SK-N-SH treated with all-trans-retinoic acid at 6 μM for 48 hours (cell line): ENCODE measurements around the gene NAIF1.
"Not testable (repeated sequence)": the region's sequence is repeated elsewhere in the genome, so short reads cannot be mapped to it uniquely, and the experiment has no call there.

Source experiments
- ATAC-seq: fragments of 200-7000 bp; cut with Tn5 transposase; 3 replicates; pipeline ENCODE4 v1.9.1; 2020; ENCODE audit warnings: mild to moderate bottlenecking, moderate library complexity
- BACH2 ChIP-seq: fragments of 250-450 bp; sonication (Bioruptor Pico); IDR thresholded peaks from 2 replicates; pipeline ENCODE4 v1.9.0; 2021; ENCODE audit warnings: mild to moderate bottlenecking, borderline replicate concordance
- CSDC2 ChIP-seq: fragments of 250-450 bp; sonication (Bioruptor Pico); IDR thresholded peaks from 2 replicates; pipeline ENCODE4 v1.5.0; 2020; ENCODE audit warnings: mild to moderate bottlenecking, moderate library complexity
- ESRRG ChIP-seq: fragments of 250-450 bp; sonication (Bioruptor Pico); IDR thresholded peaks from 2 replicates; pipeline ENCODE4 v1.6.1; 2021; ENCODE audit warnings: mild to moderate bottlenecking
- GLIS3 ChIP-seq: fragments of 250-450 bp; sonication (Bioruptor Pico); IDR thresholded peaks from 2 replicates; pipeline ENCODE4 v1.5.0; 2020; ENCODE audit warnings: mild to moderate bottlenecking, moderate library complexity
- ISL1 ChIP-seq: fragments of 250-450 bp; sonication (Bioruptor Pico); IDR thresholded peaks from 2 replicates; pipeline ENCODE4 v2.1.2; 2022; ENCODE audit warnings: mild to moderate bottlenecking, moderate library complexity
- OSR1 ChIP-seq: fragments of 250-450 bp; sonication (Bioruptor Pico); IDR thresholded peaks from 2 replicates; pipeline ENCODE4 v1.8.0; 2022; ENCODE audit warnings: moderate library complexity, mild to moderate bottlenecking, inconsistent platforms
- PPARA ChIP-seq: fragments of 250-450 bp; sonication (Bioruptor Pico); IDR thresholded peaks from 2 replicates; pipeline ENCODE4 v1.5.0; 2020; ENCODE audit warnings: mild to moderate bottlenecking, borderline replicate concordance
- RARB ChIP-seq: fragments of 250-450 bp; sonication (Bioruptor Pico); IDR thresholded peaks from 2 replicates; pipeline ENCODE4 v1.8.0; 2021; ENCODE audit warnings: mild to moderate bottlenecking, moderate library complexity
- SNAI2 ChIP-seq: fragments of 250-450 bp; sonication (Bioruptor Pico); IDR thresholded peaks from 2 replicates; pipeline ENCODE4 v1.5.0; 2020; ENCODE audit warnings: mild to moderate bottlenecking, moderate library complexity
- TCF4 ChIP-seq: fragments of 250-450 bp; sonication (Bioruptor Pico); IDR thresholded peaks from 2 replicates; pipeline ENCODE4 v1.8.0; 2021; ENCODE audit warnings: mild to moderate bottlenecking, moderate library complexity, borderline replicate concordance
- TOX ChIP-seq: fragments of 250-450 bp; sonication (Bioruptor Pico); IDR thresholded peaks from 2 replicates; pipeline ENCODE4 v1.8.0; 2021; ENCODE audit warnings: mild to moderate bottlenecking, moderate library complexity, borderline replicate concordance
- ZC3H10 ChIP-seq: fragments of 250-450 bp; sonication (Bioruptor Pico); IDR thresholded peaks from 2 replicates; pipeline ENCODE4 v1.5.1; 2021; ENCODE audit warnings: mild to moderate bottlenecking, moderate library complexity
- ZFP3 ChIP-seq: fragments of 250-450 bp; sonication (Bioruptor Pico); IDR thresholded peaks from 2 replicates; pipeline ENCODE4 v1.5.0; 2020; ENCODE audit warnings: mild to moderate bottlenecking, moderate library complexity
- ZFP30 ChIP-seq: fragments of 450-650 bp; formaldehyde crosslinking; IDR thresholded peaks from 2 replicates; pipeline ENCODE4 v1.5.0; 2022; ENCODE audit warnings: mild to moderate bottlenecking, moderate library complexity
- ZNF565 ChIP-seq: fragments of 450-650 bp; formaldehyde crosslinking; conservative IDR thresholded peaks from 2 replicates; pipeline ENCODE4 v1.5.0; 2020; ENCODE audit warnings: low read depth, mild to moderate bottlenecking, moderate library complexity
- ZNF70 ChIP-seq: fragments of 450-650 bp; formaldehyde crosslinking; IDR thresholded peaks from 2 replicates; pipeline ENCODE4 v1.5.0; 2020; ENCODE audit warnings: mild to moderate bottlenecking, moderate library complexity
- ZNF8 ChIP-seq: fragments of 450-650 bp; formaldehyde crosslinking; IDR thresholded peaks from 2 replicates; pipeline ENCODE4 v1.5.0; 2020; ENCODE audit warnings: mild to moderate bottlenecking, moderate library complexity
- TF ChIP-seq, protein P1 (sequence below): fragments of 250-450 bp; sonication (Bioruptor Pico); IDR thresholded peaks from 2 replicates; pipeline ENCODE4 v1.5.1; 2021; ENCODE audit warnings: mild to moderate bottlenecking, moderate library complexity
- TF ChIP-seq, protein P2 (sequence below): fragments of 250-450 bp; sonication (Bioruptor Pico); IDR thresholded peaks from 2 replicates; pipeline ENCODE4 v1.8.0; 2020; ENCODE audit warnings: mild to moderate bottlenecking, moderate library complexity, borderline replicate concordance
- TF ChIP-seq, protein P3 (sequence below): fragments of 250-450 bp; sonication (Bioruptor Pico); IDR thresholded peaks from 2 replicates; pipeline ENCODE4 v1.5.0; 2020; ENCODE audit warnings: mild to moderate bottlenecking, moderate library complexity
- TF ChIP-seq, protein P4 (sequence below): fragments of 250-450 bp; sonication (Bioruptor Pico); IDR thresholded peaks from 2 replicates; pipeline ENCODE4 v1.8.0; 2021; ENCODE audit warnings: low read depth, mild to moderate bottlenecking, moderate library complexity, borderline replicate concordance

Gene NAIF1

DNA sequence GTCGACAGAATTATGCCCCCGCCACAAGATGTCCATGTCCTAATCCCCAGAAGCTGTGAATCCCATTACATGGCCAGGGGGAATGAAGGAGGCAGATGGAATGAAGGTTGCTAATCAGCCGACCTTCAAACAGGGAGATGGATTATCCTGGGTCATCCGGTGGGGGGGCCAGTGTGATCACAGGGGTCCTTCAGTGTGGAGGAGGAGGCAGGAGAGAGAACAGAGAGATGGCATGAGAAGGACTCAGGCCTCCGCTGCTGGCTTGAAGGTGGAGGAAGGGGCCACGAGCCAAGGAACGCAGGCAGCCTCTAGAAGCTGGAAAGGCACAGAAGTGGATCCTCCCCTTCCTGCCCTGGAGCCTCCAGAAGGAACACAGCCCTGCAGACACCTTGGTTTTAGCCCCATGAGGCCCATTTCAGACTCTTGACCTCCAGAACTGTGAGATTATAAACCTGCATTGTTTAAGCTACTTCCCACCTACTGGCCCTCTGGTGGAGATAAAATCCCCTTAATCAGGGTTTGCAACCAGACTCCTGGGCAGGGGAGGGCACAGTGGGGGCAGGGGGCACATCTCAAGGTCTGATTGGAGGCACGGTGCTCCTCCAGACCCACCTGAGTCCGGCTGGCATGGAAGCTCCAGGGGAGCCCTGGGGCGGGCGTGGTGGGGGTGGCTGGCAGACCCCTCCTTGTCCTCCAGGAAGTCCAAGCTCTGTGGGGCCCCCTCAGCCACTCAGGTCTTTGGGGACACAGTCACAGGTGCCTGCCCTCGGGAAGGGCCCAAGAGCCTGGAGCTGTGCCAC, 46.6 kb upstream of the NAIF1 start:
- TF ChIP-seq SNAI2 (CRISPR knock-in tag) (no peak), ZFP3 (CRISPR knock-in tag) (no peak), ZNF70 (CRISPR knock-in tag) (no peak), GLIS3 (no peak), PPARA (CRISPR knock-in tag) (no peak), ISL1 (CRISPR knock-in tag) (no peak), ZNF565 (CRISPR knock-in tag) (no peak), TOX (CRISPR knock-in tag) (no peak), ESRRG (CRISPR knock-in tag) (no peak), ZFP30 (CRISPR knock-in tag) (no peak), TCF4 (CRISPR knock-in tag) (no peak), ZC3H10 (CRISPR knock-in tag) (no peak), BACH2 (CRISPR knock-in tag) (no peak), ZNF8 (CRISPR knock-in tag) (no peak), OSR1 (no peak), RARB (CRISPR knock-in tag) (no peak)
- TF ChIP-seq, protein P1, sequence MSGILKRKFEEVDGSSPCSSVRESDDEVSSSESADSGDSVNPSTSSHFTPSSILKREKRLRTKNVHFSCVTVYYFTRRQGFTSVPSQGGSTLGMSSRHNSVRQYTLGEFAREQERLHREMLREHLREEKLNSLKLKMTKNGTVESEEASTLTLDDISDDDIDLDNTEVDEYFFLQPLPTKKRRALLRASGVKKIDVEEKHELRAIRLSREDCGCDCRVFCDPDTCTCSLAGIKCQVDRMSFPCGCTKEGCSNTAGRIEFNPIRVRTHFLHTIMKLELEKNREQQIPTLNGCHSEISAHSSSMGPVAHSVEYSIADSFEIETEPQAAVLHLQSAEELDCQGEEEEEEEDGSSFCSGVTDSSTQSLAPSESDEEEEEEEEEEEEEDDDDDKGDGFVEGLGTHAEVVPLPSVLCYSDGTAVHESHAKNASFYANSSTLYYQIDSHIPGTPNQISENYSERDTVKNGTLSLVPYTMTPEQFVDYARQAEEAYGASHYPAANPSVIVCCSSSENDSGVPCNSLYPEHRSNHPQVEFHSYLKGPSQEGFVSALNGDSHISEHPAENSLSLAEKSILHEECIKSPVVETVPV = no peak
- TF ChIP-seq, protein P2, sequence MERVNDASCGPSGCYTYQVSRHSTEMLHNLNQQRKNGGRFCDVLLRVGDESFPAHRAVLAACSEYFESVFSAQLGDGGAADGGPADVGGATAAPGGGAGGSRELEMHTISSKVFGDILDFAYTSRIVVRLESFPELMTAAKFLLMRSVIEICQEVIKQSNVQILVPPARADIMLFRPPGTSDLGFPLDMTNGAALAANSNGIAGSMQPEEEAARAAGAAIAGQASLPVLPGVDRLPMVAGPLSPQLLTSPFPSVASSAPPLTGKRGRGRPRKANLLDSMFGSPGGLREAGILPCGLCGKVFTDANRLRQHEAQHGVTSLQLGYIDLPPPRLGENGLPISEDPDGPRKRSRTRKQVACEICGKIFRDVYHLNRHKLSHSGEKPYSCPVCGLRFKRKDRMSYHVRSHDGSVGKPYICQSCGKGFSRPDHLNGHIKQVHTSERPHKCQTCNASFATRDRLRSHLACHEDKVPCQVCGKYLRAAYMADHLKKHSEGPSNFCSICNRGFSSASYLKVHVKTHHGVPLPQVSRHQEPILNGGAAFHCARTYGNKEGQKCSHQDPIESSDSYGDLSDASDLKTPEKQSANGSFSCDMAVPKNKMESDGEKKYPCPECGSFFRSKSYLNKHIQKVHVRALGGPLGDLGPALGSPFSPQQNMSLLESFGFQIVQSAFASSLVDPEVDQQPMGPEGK (CRISPR knock-in tag) = no peak
- TF ChIP-seq, protein P3, sequence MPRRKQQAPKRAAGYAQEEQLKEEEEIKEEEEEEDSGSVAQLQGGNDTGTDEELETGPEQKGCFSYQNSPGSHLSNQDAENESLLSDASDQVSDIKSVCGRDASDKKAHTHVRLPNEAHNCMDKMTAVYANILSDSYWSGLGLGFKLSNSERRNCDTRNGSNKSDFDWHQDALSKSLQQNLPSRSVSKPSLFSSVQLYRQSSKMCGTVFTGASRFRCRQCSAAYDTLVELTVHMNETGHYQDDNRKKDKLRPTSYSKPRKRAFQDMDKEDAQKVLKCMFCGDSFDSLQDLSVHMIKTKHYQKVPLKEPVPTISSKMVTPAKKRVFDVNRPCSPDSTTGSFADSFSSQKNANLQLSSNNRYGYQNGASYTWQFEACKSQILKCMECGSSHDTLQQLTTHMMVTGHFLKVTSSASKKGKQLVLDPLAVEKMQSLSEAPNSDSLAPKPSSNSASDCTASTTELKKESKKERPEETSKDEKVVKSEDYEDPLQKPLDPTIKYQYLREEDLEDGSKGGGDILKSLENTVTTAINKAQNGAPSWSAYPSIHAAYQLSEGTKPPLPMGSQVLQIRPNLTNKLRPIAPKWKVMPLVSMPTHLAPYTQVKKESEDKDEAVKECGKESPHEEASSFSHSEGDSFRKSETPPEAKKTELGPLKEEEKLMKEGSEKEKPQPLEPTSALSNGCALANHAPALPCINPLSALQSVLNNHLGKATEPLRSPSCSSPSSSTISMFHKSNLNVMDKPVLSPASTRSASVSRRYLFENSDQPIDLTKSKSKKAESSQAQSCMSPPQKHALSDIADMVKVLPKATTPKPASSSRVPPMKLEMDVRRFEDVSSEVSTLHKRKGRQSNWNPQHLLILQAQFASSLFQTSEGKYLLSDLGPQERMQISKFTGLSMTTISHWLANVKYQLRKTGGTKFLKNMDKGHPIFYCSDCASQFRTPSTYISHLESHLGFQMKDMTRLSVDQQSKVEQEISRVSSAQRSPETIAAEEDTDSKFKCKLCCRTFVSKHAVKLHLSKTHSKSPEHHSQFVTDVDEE (CRISPR knock-in tag) = no peak
- ATAC-seq = no peak

DNA sequence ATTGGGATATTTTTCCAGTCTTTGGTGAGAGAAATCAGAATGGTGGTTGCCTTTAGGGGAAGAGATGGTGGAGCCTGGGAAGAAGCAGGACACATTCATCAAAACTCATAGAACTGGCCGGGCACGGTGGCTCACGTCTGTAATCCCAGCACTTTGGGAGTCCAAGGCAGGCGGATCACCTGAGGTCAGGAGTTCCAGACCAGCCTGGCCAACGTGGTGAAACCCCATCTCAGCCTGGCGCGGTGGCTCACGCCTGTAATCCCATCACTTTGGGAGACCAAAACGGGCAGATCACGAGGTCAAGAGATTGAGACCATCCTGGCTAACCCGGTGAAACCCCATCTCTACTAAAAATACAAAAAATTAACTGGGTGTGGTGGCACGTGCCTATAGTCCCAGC, 44.6 kb upstream of the NAIF1 start:
- not testable (repeated sequence) for ATAC-seq

DNA sequence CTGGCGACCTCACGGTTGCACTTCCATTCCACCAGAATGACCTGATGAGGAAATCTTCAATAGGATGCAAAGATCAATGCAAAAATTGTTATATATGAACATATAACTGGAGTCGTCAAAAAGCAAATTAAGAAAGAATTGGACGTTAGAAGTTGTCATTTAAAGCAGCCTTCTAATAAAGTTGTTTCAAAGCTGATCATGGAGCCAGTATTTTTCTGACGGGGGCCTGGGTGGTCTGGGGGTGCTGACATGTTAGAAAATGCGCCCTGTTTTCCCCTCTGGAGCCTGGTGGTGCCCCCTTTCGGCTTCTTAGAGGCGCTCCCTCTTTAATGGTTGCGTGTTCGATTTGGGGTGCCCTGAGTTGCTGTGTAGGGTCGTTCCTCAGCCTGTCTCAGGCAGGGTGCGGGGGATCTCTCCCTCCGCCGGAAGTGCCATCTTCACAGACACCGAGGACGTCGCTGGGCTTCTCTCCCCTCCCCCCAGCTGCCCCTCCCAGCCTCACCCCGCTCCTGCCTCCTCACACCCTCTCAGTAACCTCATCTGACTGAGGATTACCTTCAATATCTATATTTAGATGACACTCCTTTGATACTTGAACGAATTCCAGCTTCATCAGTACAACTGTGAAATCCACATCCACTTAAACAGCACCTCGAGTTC, 42.1 kb upstream of the NAIF1 start:
- TF ChIP-seq ZNF70 (CRISPR knock-in tag) = no peak
- TF ChIP-seq, protein P4, sequence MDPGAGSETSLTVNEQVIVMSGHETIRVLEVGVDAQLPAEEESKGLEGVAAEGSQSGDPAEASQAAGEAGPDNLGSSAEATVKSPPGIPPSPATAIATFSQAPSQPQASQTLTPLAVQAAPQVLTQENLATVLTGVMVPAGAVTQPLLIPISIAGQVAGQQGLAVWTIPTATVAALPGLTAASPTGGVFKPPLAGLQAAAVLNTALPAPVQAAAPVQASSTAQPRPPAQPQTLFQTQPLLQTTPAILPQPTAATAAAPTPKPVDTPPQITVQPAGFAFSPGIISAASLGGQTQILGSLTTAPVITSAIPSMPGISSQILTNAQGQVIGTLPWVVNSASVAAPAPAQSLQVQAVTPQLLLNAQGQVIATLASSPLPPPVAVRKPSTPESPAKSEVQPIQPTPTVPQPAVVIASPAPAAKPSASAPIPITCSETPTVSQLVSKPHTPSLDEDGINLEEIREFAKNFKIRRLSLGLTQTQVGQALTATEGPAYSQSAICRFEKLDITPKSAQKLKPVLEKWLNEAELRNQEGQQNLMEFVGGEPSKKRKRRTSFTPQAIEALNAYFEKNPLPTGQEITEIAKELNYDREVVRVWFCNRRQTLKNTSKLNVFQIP (CRISPR knock-in tag) = no peak
- TF ChIP-seq ZFP30 (CRISPR knock-in tag) = no peak
- no peak for TF ChIP-seq CSDC2 (CRISPR knock-in tag)
- TF ChIP-seq PPARA (CRISPR knock-in tag) = no peak
- TF ChIP-seq ZC3H10 (CRISPR knock-in tag) = no peak
- TF ChIP-seq ESRRG (CRISPR knock-in tag) = no peak
- no peak for TF ChIP-seq TCF4 (CRISPR knock-in tag)
- no peak for TF ChIP-seq ZNF8 (CRISPR knock-in tag)
- TF ChIP-seq, protein P1 = no peak
- TF ChIP-seq BACH2 (CRISPR knock-in tag) = no peak
- TF ChIP-seq ISL1 (CRISPR knock-in tag) = no peak
- no peak for TF ChIP-seq ZNF565 (CRISPR knock-in tag)

More for the DNA sequence above, 42.1 kb upstream of the NAIF1 start:
- no peak for ATAC-seq
